Activated CD4-positive, alpha-beta T cell treated with anti-CD3 and anti-CD28 coated beads, Interleukin-2, Interleukin-6, amounts not matched to agents 100 ng/mL and 50 ng/mL, durations not matched to agents 16 hours and 8 hours (primary cell): ENCODE results near the gene FGF21.
"Not testable (repeated sequence)": the region's sequence is repeated elsewhere in the genome, so short reads cannot be mapped to it uniquely, and the experiment has no call there.

ENCODE experiments used
- DNase-seq: peaks from one replicate; pipeline ENCODE4 v3.0.0-alpha.2; 2020

Gene FGF21, protein sequence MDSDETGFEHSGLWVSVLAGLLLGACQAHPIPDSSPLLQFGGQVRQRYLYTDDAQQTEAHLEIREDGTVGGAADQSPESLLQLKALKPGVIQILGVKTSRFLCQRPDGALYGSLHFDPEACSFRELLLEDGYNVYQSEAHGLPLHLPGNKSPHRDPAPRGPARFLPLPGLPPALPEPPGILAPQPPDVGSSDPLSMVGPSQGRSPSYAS

DNA sequence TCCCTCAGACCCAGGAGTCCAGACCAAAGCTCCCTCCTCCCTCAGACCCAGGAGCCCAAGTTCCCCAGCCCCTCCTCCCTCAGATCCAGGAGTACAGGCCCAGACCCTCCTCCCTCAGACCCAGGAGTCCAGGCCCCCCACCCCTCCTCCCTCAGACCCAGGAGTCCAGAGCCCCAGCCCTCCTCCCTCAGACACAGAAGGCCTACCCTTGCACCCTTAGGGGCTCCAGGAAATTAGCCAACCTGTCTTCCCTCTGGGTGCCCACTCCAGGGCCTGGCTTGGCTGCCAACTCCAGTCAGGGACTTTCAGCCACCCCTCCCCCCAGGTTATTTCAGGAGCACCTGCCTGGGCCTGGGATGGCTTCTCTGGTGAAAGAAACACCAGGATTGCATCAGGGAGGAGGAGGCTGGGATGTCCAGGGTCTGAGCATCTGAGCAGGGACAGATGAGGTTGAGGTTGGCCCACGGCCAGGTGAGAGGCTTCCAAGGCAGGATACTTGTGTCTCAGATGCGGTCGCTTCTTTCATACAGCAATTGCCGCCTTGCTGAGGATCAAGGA lies at the start of gene FGF21:
FGF21 (plus strand) TSS at position 441 of the 558 bp plus-strand sequence. CDS start 713 bp downstream, outside the sequence.
- no peak for DNase-seq

DNA sequence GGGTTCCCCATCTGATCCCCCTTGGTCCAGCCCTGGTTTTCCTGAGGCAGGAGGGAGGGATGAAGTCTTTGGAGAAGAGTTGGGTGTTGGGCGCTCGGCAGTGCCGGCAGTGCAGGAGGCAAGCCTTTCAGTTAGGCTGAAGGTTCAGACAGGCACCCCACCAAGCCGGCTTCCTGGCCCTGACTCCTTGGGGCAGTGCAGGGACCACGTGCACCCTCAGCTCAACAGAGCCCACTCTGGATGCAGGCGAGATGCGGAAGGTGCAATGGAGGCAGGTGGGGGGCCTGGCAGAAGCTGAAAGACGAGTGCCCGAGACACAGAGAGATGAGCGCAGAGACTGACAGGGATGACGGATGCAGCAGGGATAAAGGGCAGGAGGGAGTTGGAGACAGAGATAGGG lies 46.9 kb upstream of the FGF21 start:
- DNase-seq: no peak

DNA sequence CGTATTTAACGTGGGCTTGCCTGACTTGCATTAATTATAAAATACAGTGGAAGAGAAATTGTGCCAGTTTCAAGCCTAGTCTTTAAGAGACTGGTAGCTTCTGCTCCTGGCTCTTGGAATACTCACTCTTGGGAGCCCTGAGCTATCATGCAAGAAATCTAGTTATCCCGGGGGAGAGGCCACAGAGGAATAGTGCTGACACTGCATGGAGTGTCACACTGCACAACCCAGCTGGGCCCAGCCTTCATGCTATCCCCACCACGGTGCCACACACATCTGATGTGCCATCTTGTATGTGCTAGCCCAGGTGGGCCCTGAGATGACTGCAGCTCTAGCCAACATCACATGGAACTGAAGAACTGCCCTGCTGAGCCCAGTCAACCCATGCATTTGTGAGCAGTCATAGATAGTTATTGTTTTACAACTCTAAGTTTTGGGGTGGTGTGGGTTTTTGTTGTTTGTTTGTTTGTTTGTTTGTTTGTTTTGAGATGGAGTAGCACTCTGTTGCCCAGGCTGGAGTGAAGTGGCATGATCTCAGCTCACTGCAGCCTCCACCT lies 44.1 kb upstream of the FGF21 start:
- no peak for DNase-seq

DNA sequence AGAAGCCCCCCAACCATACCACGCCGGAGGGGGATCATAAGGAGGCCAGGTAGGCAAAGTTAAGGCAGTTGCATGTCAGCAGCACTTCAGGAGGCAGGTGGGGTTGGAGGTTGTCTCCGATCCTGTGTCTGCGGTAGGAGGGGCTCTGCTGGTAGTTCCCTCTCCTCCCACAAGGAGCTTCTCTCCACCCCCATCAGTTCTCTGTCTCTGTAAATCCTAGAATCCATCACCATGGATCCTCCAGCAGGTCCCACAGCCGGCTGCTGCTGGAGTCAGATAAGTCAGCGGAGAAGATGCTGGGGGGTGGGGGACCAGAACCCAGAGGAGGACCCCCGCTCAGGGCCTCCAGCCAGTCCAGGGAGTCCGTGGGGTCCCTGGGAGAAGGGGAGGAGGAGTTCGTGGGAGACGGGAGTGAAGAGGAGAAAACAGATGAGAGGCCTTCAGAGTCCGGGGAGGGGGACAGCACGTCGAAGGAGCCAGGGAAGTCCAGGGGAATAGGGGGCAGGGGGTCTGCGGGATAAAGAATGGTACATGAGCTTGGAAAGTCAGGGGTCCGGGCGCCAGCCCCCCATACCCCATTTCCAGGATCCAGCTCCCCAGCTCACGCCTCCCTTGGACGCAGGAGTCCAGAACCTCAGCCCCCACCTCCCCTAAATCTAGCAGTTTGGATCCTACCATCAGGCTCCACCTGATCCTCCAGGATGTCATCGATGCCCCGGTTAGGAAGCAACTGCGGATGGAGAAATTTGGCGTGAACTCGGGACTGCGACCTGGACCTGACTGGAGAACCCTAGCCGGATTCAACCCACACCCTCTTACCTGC lies 42.1 kb upstream of the FGF21 start:
- no peak for DNase-seq

DNA sequence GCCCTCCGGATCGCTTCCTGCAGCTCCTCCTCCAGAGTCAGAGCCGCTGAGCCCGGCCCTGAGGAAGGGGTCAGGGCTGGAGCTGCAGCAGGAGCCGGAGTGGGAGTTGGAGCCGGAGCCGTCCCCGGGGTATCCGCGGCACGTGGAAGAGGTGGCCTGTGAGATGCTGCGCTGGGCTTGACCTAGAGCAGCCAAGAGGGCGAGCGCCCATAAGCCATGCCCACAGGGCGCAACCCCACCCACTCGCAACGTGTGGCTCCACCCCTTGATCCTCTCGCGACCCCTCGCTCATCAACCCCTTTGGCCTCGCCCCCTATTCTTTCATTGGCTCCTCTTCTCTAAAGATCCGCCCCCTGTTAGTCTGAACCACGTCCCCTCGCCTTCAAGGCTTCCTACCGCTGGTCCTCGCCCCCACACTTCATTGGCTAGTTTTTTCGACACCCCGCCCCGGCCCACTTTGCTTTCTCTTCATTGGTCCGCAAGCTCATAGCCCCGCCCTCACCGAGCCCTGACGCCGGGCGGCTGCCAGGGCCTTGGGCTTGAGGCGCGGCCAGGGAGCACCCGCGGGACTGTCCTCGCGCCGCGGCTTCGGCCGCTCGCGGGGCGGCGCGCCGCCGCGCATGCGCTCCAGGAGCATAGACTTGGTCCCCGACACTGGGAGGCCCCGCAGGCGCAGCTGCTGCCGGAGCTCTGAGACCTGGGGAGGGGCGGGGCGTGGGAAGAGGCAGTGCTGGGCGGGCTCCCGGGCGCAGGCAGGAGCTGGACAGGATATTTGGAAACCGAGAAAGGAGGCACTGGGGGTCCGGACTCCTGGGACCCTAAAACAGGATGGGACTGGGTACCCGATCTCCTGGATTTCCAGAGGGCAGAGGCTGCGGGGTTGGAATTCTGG lies 41.2 kb upstream of the FGF21 start:
- peak; percentile 98 for DNase-seq

DNA sequence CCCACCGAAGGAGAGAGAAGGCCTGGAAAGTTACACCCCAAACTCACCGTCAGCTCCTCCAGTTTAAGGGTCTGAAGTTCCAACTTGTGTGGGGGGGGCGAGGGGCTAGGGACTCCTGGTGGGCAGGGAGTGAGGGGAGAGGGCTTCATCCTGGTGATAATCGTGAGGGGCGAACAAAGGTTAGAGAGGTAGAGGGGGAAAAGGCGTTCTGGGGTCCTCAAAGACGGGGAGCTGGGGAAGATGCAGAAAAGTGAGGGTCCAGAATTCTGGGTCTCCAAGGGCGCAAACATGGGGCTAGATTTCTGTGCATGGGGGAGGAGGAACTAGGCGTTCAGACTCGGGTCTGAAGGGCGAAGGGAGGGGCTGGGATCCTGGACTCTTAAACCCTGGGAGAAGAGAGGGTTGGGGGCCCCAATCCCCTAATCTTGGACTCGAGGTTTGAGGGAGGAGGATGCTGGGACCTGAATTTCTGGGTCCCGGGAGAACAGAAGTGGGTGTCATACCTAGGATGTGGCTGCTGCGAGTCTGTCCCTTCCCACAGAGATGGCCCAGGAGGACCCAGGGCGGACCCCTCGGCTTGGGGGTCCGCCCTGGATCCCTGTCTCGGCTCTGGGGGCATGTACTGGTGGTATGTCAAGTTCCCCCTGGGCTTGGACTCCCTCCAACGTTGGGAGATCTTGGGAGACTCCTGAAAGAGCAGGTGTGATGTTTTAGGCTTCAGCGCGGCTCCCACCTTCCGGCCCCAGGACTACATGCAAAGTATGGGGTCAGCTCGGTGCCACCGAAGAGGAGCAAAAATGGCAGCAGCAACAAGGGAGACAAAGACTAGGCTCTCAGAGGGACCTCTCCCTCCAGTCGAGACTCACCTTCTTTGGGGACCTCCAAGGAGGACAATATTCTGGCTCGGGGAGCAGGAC lies 40.3 kb upstream of the FGF21 start:
- DNase-seq: no peak

DNA sequence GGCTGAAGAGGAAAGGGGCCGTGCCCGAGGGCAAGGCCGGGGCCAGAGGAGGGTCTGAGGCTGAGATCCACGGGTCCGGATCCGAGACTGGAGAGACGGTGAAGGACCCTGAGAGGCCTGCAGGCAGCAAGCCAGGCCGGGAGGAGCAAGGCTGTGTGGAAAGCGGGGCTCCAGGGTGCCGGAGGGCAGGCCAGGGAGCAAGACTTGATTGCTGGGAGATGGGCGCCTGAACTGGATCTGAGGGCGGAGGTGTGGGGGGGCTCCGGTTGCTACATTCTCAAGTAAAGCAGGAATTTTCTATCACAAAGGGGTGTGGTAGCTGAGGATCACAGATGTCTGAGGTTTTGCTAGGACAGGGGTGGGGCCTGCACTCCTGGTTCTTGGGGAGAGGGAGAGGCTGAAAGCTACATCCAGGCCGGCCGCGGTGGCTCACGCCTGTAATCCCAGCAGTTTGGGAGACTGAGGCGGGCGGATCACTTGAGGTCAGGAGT lies 39.6 kb upstream of the FGF21 start:
- DNase-seq: no peak

DNA sequence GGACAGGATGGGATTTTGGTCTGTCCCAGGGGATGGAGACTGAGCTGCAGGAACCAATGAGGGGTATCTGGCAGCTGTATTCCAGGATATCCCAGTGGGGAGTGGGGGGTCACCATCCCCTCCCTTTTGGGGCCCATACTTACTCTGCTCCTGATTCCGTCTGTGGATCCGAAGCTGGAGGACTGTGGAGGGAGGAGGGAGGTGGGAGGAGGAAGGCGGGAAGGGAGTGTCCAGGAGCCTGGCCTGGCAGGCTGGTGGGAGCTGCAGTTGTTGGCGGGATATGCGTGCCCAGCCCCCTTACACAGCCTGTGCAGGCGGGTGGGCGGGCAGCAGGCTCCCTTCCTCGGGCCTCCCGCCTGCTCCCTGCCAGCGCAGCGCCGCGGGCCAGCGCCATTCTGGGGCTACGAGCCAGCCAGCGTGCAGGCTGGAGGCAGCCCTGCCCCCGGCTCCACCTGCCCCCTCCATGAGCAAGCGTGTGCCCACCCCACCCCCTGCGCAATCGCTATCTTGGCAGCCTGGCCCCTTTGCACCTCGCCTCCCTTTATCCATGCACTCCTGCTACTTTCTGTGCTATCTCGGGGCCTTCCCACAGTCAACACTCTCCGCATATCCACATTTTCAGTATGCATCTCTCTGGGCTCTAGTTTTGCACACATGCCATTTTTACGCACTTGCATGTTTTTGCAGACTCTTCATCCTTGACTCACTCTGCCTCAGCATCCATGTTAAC lies 38.6 kb upstream of the FGF21 start:
- no peak for DNase-seq

DNA sequence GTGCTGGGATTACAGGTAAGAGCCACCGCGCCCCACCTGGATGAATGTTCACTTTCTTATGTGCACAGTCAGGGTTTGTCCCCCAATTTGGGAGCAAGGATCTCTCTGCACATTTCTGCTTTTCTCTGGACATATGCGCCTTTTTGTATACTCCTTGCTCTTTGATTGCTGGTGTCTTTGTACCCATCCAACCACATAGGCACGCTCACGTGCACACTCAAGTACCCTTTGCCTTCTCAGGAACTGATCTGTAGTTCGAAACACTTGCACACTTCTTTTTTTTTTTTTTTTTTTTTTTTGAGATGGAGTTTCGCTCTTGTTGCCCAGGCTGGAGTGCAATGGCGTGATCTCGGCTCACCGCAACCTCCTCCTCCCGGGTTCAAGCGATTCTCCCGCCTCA lies 37.2 kb upstream of the FGF21 start:
- not testable (repeated sequence) for DNase-seq

DNA sequence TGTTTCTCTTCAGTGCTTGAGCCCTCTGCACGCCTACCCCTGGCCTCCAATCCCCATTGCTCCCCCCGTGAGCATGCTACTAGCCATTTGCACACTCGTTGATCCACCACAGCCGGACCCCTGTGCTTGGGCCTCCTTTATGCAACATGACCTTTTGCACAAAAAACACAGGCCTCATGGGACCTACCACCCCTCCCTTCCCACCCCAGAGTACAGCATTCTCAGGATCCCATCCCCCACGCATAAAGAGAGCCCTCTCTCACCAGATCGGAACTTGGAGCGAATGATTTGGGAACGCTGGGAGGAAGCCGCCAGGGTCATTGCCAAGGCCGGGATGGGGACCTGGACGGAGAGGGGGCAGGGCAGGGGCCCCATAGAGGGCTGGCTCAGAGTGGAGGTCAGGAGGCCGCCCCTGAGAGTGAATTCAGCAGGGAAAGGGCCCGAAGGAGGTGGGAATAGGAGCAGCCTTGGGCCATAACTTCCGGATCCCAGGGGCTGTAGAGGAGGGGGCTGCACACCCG lies 36.6 kb upstream of the FGF21 start:
- no peak for DNase-seq

DNA sequence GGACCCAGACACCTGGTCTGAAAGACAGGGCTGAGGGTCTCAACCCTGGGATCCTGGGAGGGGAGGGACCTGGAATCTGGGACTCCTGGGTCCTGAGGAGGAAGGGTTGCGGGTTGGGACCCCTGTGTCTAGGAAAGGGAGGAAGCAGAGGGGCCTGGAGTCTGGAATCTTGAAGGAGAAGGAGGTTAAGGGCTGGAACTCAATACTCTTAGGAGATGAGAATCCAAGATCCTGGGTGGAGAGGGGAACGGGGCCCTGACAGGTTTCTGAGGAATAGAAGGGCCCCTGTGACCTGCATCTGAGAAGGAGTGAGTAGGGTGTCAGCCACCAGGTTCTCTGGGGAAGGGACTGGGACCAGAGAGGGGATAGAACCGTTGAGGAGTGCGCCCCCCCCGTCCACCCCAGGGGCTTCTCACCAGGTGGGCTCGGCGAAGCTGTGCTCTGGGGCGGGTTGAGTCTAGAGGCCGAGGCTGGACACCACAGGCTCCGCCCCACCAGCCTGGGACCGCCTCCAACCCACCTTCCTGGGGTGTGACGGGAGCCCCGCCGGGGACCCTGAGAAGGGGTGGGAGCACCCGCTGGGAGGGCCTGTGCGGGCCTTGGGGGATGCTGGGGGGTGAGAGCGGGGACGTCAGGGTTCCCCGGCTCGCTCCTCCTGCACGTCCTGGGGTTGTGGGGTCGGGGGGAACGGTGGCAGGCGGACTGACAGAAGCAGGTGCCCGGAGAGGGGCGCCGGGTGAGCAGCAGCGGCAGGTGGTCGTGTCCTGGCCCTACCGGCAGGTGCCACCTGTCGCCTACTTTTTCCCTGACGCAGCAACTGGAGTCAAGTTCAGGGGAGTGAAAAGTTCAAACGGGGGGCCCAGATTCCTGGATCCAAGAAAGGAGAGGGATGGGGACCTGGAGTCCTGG lies 35.8 kb upstream of the FGF21 start, which contains the start of gene MAMSTR:
MAMSTR (minus strand) TSS at position 463 of the 909 bp plus-strand sequence. CDS start 694 bp downstream, outside the sequence.
- DNase-seq: no peak

DNA sequence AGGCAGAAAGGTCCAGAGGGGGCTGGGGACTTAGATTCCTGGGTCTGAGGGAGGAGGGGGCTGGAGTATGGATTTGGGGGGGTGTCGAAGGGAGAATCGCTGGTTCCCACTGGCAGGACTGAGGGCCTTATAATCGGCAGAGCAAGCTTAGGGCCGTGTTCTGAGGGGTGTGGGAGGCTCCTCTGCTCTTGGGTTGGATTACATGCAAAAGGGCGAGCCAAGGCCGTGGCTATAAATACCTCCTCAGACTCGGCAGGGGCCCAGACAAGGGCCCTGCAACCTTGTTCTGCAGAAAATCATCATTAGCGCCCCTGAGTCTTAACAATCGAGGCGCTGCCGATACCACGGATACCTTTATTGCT lies 35.1 kb upstream of the FGF21 start:
- no peak for DNase-seq

DNA sequence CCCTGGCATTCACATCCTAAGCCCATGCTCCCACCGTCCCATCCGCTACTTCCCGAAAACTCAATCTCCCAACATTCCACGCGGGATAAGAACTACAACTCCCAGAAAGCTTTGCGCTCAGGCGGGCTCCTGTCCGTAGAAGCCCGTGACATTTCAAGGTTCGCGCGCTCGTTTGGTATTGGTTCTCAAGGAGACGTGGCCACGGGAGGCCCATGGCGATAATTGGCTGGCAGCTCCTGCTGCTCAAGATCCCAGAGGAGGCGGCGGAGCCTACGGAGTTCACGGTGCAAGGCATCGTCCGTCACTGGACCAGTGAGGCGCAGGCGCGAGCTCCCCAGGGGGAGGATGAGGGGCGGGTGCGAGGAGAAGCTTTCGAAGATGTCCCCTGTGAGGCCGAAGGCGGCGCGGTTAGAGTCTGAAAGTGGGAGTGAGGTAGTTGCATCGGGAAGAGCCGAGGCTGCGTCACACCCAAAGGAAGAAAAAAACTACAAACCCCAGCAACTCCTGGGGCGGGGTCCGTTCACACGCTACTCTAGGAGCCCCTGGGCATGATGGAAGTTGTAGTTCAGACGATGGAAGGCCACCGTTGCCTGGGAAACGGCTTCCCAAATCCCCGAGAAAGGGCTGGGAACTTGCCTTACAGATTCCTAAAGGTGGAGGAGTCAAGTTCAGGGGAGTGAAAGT lies 34.6 kb upstream of the FGF21 start:
- DNase-seq: peak; percentile 97

DNA sequence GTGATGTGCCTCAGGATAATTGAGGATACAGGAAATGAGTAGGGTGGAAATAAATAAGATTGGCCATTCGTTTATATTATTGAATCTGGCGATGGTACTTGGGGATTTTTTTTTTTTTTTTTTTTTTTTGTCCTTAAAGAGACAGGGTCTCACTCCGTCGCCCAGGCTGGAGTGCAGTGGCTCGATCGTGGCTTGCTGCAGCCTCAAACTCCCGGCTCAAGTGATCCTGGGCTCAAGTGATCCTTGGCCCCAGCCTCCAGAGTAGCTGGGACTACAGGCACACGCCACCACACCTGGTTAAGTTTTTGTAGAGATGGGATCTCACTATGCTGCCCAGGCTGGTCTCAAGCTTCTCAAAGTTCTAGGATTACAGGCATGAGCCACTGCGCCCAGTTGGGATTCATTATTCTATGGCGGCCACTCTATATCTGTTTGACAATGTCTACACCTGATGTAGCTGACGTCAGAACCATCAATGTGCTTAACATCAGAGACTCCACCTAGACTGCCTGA lies 33.1 kb upstream of the FGF21 start:
- DNase-seq: no peak

DNA sequence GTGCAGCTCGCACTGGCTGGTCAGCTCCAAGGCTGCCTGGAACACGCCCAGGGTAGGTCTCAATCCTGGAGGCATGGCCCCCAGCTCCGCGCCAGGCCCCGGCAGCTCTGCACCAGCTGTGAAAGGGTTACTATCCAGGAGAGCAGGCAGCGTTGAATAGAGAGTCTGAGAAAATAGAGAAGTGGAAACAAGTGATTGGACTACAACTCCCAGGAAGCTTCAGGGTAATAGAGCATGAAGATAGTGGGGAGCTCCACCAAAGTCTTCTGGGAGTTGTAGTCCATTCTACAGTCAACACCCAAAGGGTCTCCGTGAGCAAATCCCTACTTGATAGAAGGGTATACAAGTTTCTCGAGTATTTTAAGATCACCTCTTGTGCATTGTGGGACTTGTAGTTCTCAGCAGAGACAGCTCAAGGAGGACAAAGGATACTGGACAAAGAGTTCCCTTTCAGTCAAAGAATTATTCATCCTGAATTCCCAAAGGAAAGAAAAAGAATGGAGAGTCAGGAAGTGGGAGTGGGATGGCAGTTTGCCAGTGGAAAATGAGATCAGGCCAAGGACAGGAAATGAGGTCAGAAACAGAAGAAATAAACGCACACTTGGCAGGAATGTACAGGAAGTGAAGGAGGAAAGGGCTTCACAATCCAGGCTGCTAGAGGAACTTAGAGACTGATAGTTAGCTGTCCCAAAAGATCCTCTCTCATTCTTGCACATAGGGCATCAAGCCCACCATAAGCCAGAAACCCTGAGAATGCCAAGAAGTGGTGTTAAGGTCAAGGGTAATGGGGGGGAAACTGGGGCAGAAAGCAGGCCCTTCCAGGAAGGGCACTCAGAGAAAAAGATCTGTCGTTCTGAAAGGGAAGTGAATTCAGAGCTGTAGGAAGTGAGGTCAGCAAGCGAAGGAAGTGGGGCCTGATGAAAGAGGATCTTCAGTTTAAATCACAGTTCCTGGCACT lies 30.2 kb upstream of the FGF21 start:
- DNase-seq: peak; percentile 65

DNA sequence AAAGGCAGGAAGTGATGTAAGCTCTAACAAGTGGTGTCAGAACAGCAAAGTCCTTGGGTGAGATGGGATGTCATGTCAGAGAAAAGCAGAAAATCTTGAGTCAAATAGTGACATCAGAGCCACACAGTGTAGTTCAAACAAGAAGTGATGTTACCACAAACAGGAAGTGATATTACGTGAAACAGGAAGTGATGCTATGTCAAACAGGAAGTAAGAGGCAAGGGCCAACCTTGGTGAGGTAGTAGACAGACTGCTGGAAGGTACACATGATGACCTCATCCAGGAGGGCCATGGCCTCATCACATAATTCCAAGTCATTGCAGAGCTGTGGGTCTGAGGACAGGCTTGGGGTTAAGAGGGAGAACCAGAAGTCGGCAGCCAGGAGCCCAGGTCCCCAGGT lies 28.8 kb upstream of the FGF21 start:
- peak; percentile 61 for DNase-seq
